Hepatocyte (in vitro differentiated cells): Measurements from ENCODE around the gene NPAS2.

Experiments used
- EZH2 ChIP-seq: fragments of 200-600 bp; sonication (generic); IDR thresholded peaks from 2 replicates; pipeline ENCODE4 v1.6.1; 2016; ENCODE audit warnings: antibody characterized with exemption, mild to moderate bottlenecking, borderline replicate concordance
- TF ChIP-seq, protein P1 (sequence below): fragments of 200-600 bp; sonication (generic); IDR thresholded peaks from 2 replicates; pipeline ENCODE4 v1.5.1; 2016; ENCODE audit warnings: antibody characterized with exemption, mild to moderate bottlenecking; ENCODE audit not compliant: poor library complexity

DNA sequence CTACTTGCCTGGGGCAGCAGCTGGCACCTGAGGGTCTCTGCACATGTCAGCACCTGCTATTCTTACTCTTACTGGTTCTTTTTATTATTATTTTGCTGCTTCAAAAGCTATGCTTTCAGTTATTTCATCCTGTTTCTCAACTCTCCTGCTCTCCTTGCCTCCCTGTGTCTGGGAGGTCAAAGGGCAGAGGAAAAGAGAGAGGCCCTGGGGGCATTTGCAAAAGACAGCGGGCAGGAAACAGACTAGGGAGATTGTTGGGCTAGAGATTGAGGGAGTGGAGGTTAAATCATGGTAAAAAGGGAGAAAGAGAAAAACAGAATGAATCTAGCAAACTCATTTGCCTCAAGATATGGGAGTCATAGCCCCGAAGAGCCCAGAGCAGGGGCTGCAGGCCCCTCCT lies 161.1 kb downstream of the NPAS2 start:
- TF ChIP-seq, protein P1, sequence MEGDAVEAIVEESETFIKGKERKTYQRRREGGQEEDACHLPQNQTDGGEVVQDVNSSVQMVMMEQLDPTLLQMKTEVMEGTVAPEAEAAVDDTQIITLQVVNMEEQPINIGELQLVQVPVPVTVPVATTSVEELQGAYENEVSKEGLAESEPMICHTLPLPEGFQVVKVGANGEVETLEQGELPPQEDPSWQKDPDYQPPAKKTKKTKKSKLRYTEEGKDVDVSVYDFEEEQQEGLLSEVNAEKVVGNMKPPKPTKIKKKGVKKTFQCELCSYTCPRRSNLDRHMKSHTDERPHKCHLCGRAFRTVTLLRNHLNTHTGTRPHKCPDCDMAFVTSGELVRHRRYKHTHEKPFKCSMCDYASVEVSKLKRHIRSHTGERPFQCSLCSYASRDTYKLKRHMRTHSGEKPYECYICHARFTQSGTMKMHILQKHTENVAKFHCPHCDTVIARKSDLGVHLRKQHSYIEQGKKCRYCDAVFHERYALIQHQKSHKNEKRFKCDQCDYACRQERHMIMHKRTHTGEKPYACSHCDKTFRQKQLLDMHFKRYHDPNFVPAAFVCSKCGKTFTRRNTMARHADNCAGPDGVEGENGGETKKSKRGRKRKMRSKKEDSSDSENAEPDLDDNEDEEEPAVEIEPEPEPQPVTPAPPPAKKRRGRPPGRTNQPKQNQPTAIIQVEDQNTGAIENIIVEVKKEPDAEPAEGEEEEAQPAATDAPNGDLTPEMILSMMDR, result no peak
- TF ChIP-seq EZH2, result no peak
